Muscle of leg (tissue), 9 donors: ENCODE data around the gene NRCAM. TPM values are rescaled to one million over a fixed set of nuclear protein-coding genes. Genes with fewer than 3 reads are reported as not detected.

Source experiments
- polyA plus RNA-seq, 8 donors: library from polyadenylated mRNA; unstranded; fragments of 120-200 nt; gene quantifications; one replicate each; pipeline versions ENCODE4 v1.2.1 to v1.2.3, GENCODE V29; 2013; ENCODE audit warnings: inconsistent platforms in 1 of 8, low replicate concordance in 1 of 8; ENCODE audit not compliant: insufficient read length in 8 of 8, insufficient read depth in 1 of 8
- total RNA-seq: library from RNA; stranded (reverse); fragments of 120-200 nt; gene quantifications from one replicate; pipeline ENCODE4 v1.2.4, GENCODE V29; 2013

Gene NRCAM
- total and polyA plus RNA-seq, 9 donors: 17.5 to 35.6 (median 23.3) TPM

Other genes starting within 250 kb of the NRCAM start
- 27.0 TPM for gene PNPLA8, start 69.7 kb upstream of the NRCAM start, total RNA-seq
- gene PNPLA8, start 69.7 kb upstream of the NRCAM start, polyA plus RNA-seq: 10 to 100 TPM; 17.3 to 26.1 (median 22.4) TPM
- gene THAP5, start 113.3 kb upstream of the NRCAM start, total RNA-seq: 22.8 TPM
- gene THAP5, start 113.3 kb upstream of the NRCAM start, polyA plus RNA-seq: 10 to 100 TPM; 14.6 to 22.4 (median 19.5) TPM
- gene DNAJB9, start 113.4 kb upstream of the NRCAM start, total RNA-seq: 12.5 TPM
- gene DNAJB9, start 113.4 kb upstream of the NRCAM start, polyA plus RNA-seq: 10 to 100 TPM; 14.7 to 22.6 (median 16.4) TPM